Vagina (tissue), 2 donors: ENCODE data around the gene PPTC7.
"Not testable (repeated sequence)": the region's sequence is repeated elsewhere in the genome, so short reads cannot be mapped to it uniquely, and the experiment has no call there.

Source experiments
- POLR2A ChIP-seq, 2 donors: fragments of 450-650 bp; IDR thresholded peaks; one replicate each; pipeline ENCODE4 v1.6.1; 2017; ENCODE audit warnings: antibody characterized with exemption in 2 of 2, mild to moderate bottlenecking in 2 of 2, moderate library complexity in 2 of 2
- POLR2AphosphoS5 ChIP-seq, 2 donors: sonication (generic); formaldehyde crosslinking; IDR thresholded peaks; one replicate each; pipeline ENCODE4 v1.9.0; 2017; ENCODE audit warnings: antibody characterized with exemption in 2 of 2, mild to moderate bottlenecking in 2 of 2, low read depth in 1 of 2; ENCODE audit not compliant: insufficient read depth in 1 of 2
- TF ChIP-seq, protein P1 (sequence below), 3 experiments: fragments of 450-650 bp in 2 of 3; fragments of 200-600 bp in 1 of 3; sonication (generic) in 1 of 3; IDR thresholded peaks; one replicate each; pipeline ENCODE4 v1.5.1; 2017 to 2019; ENCODE audit warnings: antibody characterized with exemption in 3 of 3, mild to moderate bottlenecking in 2 of 3, moderate library complexity in 2 of 3

DNA sequence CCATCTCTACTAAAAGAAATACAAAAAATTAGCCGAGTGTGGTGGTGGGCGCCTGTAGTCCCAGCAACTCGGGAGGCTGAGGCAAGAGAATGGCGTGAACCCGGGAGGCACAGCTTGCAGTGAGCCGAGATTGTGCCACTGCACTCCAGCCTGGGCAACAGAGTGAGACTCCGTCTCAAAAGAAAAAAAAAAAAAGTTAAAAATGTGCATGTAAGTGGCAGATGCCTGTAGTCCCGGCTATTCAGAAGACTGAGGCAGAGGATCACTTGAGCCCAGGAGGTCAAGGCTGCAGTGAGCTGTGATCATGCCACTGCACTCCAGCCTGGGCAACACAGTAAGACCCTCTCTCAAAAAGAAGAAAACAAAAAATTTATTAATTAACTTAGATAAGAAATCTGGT, 65.1 kb downstream of the PPTC7 start:
- TF ChIP-seq, protein P1, sequence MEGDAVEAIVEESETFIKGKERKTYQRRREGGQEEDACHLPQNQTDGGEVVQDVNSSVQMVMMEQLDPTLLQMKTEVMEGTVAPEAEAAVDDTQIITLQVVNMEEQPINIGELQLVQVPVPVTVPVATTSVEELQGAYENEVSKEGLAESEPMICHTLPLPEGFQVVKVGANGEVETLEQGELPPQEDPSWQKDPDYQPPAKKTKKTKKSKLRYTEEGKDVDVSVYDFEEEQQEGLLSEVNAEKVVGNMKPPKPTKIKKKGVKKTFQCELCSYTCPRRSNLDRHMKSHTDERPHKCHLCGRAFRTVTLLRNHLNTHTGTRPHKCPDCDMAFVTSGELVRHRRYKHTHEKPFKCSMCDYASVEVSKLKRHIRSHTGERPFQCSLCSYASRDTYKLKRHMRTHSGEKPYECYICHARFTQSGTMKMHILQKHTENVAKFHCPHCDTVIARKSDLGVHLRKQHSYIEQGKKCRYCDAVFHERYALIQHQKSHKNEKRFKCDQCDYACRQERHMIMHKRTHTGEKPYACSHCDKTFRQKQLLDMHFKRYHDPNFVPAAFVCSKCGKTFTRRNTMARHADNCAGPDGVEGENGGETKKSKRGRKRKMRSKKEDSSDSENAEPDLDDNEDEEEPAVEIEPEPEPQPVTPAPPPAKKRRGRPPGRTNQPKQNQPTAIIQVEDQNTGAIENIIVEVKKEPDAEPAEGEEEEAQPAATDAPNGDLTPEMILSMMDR (IDR thresholded peaks at IDR 0.05): not testable (repeated sequence)
- TF ChIP-seq POLR2AphosphoS5 (IDR thresholded peaks at IDR 0.05; ENCODE audit: insufficient read depth in 1 of 2, low read depth in 1 of 2); POLR2A (IDR thresholded peaks at IDR 0.05): not testable (repeated sequence)
